ENCODE results near the gene ITGA8.
"Not testable (repeated sequence)": the region's sequence is repeated elsewhere in the genome, so short reads cannot be mapped to it uniquely, and the experiment has no call there.

ITGA8 gene

GRCh38 chr10:15672469-15672868 is 47.3 kb downstream of the ITGA8 start:
- DNase-seq = no peak

- no peak for DNase-seq
These were observed 48.8 kb downstream of the ITGA8 start for GRCh38 chr10:15670880-15671279.

- peak; percentile 40 for DNase-seq
These were observed 58.1 kb downstream of the ITGA8 start for GRCh38 chr10:15661574-15661973.

GRCh38 chr10:15660990-15661389 is 58.7 kb downstream of the ITGA8 start:
- DNase-seq = no peak

- DNase-seq = no peak
These were observed 61.5 kb downstream of the ITGA8 start for GRCh38 chr10:15658069-15658702.

- DNase-seq = no peak
These were observed 67.0 kb downstream of the ITGA8 start for GRCh38 chr10:15652757-15653156.

- DNase-seq = no peak
These were observed 67.6 kb downstream of the ITGA8 start for GRCh38 chr10:15652117-15652516.

- no peak for DNase-seq
These were observed 68.5 kb downstream of the ITGA8 start for GRCh38 chr10:15651175-15651574.

GRCh38 chr10:15642095-15642494 is 77.6 kb downstream of the ITGA8 start:
- DNase-seq = peak; percentile 79

- no peak for DNase-seq
These were observed 79.1 kb downstream of the ITGA8 start for GRCh38 chr10:15640536-15641085.

- DNase-seq = no peak
These were observed 83.3 kb downstream of the ITGA8 start for GRCh38 chr10:15636446-15636845.

- peak; percentile 37 for DNase-seq
These were observed 87.1 kb downstream of the ITGA8 start for GRCh38 chr10:15632456-15633091.

GRCh38 chr10:15631205-15631604 is 88.5 kb downstream of the ITGA8 start:
- DNase-seq = not testable (repeated sequence)

GRCh38 chr10:15630353-15630752 is 89.4 kb downstream of the ITGA8 start:
- DNase-seq = no peak

- DNase-seq = peak; percentile 40
These were observed 92.0 kb downstream of the ITGA8 start for GRCh38 chr10:15627617-15628196.

- DNase-seq = no peak
These were observed 92.8 kb downstream of the ITGA8 start for GRCh38 chr10:15626937-15627336.

- no peak for DNase-seq
These were observed 94.5 kb downstream of the ITGA8 start for GRCh38 chr10:15625261-15625660.

- peak; percentile 61 for DNase-seq
These were observed 95.1 kb downstream of the ITGA8 start for GRCh38 chr10:15624401-15625196.

GRCh38 chr10:15620836-15621515 is 98.7 kb downstream of the ITGA8 start:
- DNase-seq = no peak

- no peak for DNase-seq
These were observed 99.4 kb downstream of the ITGA8 start for GRCh38 chr10:15620337-15620736.

- DNase-seq = peak; percentile 89
These were observed 110.5 kb downstream of the ITGA8 start for GRCh38 chr10:15609246-15609645.

- peak; percentile 73 for DNase-seq
These were observed 113.3 kb downstream of the ITGA8 start for GRCh38 chr10:15606377-15606776.

Data from fibroblast of skin of right biceps (primary cell).